Type B pancreatic cell (in vitro differentiated cells): ENCODE data around the gene ANO9. TPM values are rescaled to one million over a fixed set of nuclear protein-coding genes. Genes with fewer than 3 reads are reported as not detected.

ENCODE experiments used
- DNase-seq: peaks from one replicate; pipeline ENCODE4 v3.0.0; 2021; ENCODE audit warnings: mixed read lengths; ENCODE audit not compliant: unreplicated experiment; ENCODE audit errors: extremely low spot score
- H3K27ac Mint-ChIP-seq: 2 replicates; pipeline ENCODE4 v1.8.0; 2021; ENCODE audit warnings: mild to moderate bottlenecking, mixed read lengths
- H3K27me3 Mint-ChIP-seq: 2 replicates; pipeline ENCODE4 v1.8.0; 2021; ENCODE audit warnings: mixed read lengths
- H3K36me3 Mint-ChIP-seq: 2 replicates; pipeline ENCODE4 v1.8.0; 2021; ENCODE audit warnings: mixed read lengths
- H3K4me1 Mint-ChIP-seq: one replicate; pipeline ENCODE4 v1.8.0; 2021; ENCODE audit warnings: mixed read lengths; ENCODE audit not compliant: unreplicated experiment
- H3K4me3 Mint-ChIP-seq: 2 replicates; pipeline ENCODE4 v1.8.0; 2021; ENCODE audit warnings: mild to moderate bottlenecking, mixed read lengths
- H3K9me3 Mint-ChIP-seq: 2 replicates; pipeline ENCODE4 v1.8.0; 2021; ENCODE audit warnings: mixed read lengths
- total RNA-seq: library from RNA; stranded (reverse); gene quantifications from 2 replicates; pipeline ENCODE4 v1.2.1, GENCODE V29; 2021; ENCODE audit warnings: low replicate concordance
- TF ChIP-seq, protein P1 (sequence below): fragments of 200-600 bp; sonication (generic); conservative IDR thresholded peaks from 2 replicates; pipeline ENCODE4 v1.5.0; 2021; ENCODE audit warnings: antibody characterized with exemption, mild to moderate bottlenecking

The ANO9 gene
- total RNA-seq, 1 donor from 2014 or later: 25.3 TPM

DNA sequence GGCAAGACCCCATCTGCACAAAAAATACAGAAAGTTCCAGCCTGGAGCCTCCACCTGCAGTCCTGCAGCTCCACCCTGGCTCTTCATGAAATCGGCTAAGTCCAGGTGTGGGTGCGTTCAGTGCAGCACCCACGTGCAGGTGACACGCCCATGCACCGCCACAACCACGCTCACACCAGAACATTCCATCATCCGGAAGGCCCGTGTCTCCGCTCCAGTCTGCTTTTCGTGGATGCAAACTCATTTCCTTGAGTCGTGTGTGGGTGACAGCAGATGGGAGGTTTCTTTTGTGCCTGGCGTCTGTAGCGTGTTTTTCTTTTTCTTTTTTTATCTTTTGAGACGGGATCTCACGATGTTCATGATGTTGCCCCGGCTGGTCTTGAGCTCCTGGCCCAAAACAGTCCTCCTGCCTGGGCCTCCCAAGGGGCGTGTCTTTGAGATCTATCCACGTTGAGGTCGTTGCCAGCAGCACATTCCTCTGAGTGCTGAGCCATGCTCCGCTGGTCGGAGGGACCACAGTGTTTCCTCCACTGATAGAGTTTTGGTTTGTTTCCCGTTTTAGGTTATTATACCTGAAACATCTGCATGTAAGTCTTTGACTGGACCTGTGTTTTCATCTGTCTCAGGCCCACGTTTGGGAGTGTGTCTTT lies 15.4 kb upstream of the ANO9 start:
- peaks cover 12% of the 10 kb centered on the region for H3K36me3 Mint-ChIP-seq
- TF ChIP-seq, protein P1, sequence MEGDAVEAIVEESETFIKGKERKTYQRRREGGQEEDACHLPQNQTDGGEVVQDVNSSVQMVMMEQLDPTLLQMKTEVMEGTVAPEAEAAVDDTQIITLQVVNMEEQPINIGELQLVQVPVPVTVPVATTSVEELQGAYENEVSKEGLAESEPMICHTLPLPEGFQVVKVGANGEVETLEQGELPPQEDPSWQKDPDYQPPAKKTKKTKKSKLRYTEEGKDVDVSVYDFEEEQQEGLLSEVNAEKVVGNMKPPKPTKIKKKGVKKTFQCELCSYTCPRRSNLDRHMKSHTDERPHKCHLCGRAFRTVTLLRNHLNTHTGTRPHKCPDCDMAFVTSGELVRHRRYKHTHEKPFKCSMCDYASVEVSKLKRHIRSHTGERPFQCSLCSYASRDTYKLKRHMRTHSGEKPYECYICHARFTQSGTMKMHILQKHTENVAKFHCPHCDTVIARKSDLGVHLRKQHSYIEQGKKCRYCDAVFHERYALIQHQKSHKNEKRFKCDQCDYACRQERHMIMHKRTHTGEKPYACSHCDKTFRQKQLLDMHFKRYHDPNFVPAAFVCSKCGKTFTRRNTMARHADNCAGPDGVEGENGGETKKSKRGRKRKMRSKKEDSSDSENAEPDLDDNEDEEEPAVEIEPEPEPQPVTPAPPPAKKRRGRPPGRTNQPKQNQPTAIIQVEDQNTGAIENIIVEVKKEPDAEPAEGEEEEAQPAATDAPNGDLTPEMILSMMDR: no peak
- no peaks in the 10 kb centered on the region for H3K27me3 Mint-ChIP-seq
- no peaks in the 10 kb centered on the region for H3K9me3 Mint-ChIP-seq
- peak overlapping the region; percentile 94 for H3K27ac Mint-ChIP-seq
- DNase-seq: no peak
- H3K4me1 Mint-ChIP-seq: peaks cover 9% of the 10 kb centered on the region
- H3K4me3 Mint-ChIP-seq: no peak overlapping the region

DNA sequence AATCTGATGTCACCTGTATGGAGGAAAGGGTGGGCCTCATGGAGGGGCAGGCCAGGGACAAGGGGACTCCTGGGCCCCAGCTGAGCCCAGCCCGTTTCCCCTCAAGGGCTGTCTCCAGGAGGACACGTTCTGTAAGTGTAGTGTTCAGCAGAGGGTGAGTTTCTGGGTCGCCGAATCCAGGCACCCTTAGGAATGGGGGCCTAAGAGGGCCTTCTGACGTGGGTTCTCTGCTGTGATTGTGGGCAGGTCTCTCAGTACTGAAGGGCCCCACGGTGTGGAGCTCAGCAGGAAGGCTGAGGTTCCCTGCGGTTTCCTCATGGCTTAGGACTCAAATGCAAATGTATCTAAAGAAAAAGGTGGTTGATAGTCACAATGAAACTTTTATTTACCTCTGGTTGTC lies 14.7 kb upstream of the ANO9 start:
- no peaks in the 10 kb centered on the region for H3K9me3 Mint-ChIP-seq
- no peak for DNase-seq
- TF ChIP-seq, protein P1: no peak
- peaks cover 10% of the 10 kb centered on the region for H3K4me1 Mint-ChIP-seq
- peaks cover 12% of the 10 kb centered on the region for H3K36me3 Mint-ChIP-seq
- no peaks in the 10 kb centered on the region for H3K27me3 Mint-ChIP-seq
- peak overlapping the region; percentile 94 for H3K27ac Mint-ChIP-seq
- H3K4me3 Mint-ChIP-seq: no peak overlapping the region

DNA sequence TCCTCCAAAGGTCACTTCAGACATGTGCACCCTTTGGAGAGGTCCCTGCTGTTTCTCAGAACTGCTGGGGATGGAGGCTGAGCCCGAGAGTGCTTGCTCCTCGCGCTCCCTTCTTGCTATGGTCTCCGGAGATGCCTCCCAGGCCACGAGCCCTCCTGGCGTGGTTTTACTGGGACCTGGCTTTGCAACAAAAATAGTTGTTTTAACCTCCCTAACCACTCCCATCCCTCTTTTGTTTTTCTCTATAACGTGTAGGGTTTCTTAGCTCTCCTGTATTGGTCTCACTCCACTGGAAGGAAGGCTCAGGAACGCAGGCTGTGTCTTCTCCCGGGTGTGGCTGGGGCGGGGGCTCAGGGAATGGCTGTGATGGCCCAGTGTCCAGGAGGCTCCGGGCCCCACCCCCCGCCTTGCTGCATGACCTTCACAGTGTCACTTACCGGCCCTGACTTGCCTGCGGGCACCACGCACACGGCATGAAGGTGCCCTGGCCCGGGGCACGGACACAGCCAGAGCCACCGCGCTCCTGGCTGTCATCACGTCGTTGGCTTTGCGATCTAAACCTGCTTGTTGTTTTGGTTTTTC lies 13.8 kb upstream of the ANO9 start:
- H3K4me3 Mint-ChIP-seq: peak overlapping the region; percentile 81
- peaks cover 16% of the 10 kb centered on the region for H3K4me1 Mint-ChIP-seq
- DNase-seq: no peak
- TF ChIP-seq, protein P1: no peak
- H3K27me3 Mint-ChIP-seq: no peaks in the 10 kb centered on the region
- H3K27ac Mint-ChIP-seq: peak overlapping the region; percentile 94
- no peaks in the 10 kb centered on the region for H3K9me3 Mint-ChIP-seq
- peaks cover 13% of the 10 kb centered on the region for H3K36me3 Mint-ChIP-seq

DNA sequence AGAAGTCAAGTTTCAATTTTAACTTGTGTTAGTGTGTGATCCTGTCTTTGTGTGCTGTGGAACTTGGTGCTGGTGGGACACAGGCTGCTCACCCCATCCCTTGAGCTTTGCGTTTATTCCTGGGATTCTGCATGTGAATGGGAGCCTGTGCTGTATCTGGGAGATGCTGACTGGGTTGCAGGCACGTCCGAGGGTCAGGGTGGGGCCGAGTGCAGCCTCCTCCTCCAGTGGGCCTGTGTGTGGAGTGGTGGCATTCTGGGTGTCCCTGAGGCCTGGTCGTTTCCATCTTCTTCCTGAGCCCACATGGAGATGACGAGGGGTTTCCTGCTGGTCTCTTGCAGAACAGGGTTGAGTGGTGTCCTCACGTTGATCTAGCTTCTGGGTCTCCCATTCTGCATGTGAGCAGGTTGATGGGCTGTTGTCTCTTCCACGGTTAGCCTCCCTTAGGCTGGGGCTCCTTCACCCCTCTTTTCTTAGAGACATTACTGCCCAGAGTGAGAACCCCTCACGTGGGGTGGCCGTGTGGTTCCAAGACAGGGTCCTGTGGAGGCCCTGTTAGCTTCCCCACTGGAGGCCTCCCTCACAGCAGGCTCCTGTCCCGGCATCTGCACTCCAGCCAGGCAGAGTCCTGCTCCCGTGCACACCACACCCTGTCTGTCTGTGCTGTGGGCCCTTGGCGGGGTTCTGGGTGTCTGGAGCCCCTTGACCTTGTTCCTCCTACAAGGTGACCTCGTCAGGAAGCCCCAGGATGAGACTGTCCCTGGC lies 13.2 kb upstream of the ANO9 start:
- TF ChIP-seq, protein P1: no peak
- H3K4me3 Mint-ChIP-seq: no peak overlapping the region
- no peak for DNase-seq
- peak overlapping the region; percentile 94 for H3K27ac Mint-ChIP-seq
- no peaks in the 10 kb centered on the region for H3K27me3 Mint-ChIP-seq
- H3K9me3 Mint-ChIP-seq: no peaks in the 10 kb centered on the region
- peaks cover 11% of the 10 kb centered on the region for H3K36me3 Mint-ChIP-seq
- H3K4me1 Mint-ChIP-seq: peaks cover 16% of the 10 kb centered on the region

DNA sequence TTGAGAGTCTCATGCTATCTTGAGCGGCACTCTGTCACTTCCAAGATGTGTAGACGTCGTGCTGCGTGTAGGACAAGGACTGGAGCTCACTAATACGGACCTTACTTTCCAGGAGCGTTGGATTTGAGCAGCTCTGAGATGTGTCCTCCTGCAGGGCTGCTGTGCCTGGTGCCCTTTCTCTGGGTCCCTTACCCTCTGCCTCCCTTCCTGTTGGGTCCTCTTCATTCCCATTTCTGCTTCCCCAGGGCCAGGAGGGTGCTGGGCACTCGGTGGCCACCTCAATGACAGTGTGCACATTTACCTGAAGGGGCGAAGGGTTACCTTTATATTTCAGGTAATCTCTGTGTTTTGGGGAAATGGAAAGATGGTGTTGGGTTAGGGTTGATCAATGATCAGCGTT lies 12.2 kb upstream of the ANO9 start:
- no peak for DNase-seq
- H3K9me3 Mint-ChIP-seq: no peaks in the 10 kb centered on the region
- TF ChIP-seq, protein P1: no peak
- H3K4me3 Mint-ChIP-seq: peak overlapping the region; percentile 8
- peaks cover 11% of the 10 kb centered on the region for H3K36me3 Mint-ChIP-seq
- H3K27ac Mint-ChIP-seq: no peak overlapping the region
- peaks cover 16% of the 10 kb centered on the region for H3K4me1 Mint-ChIP-seq
- no peaks in the 10 kb centered on the region for H3K27me3 Mint-ChIP-seq
